HL-60 (cell line): ENCODE results near the gene LRRC8E.

ENCODE experiments used
- CTCF ChIP-seq: IDR thresholded peaks from one replicate; pipeline ENCODE4 v1.5.1; 2011; ENCODE audit warnings: low read length, control low read depth, inconsistent platforms; ENCODE audit not compliant: insufficient read depth
- GABPA ChIP-seq: IDR thresholded peaks from 2 replicates; pipeline ENCODE4 v1.6.1; 2012; ENCODE audit warnings: low read depth
- SPI1 ChIP-seq: IDR thresholded peaks from 2 replicates; pipeline ENCODE4 v1.6.1; 2012; ENCODE audit warnings: low read depth, mild to moderate bottlenecking, borderline replicate concordance

GRCh38 chr19:7912697-7913564, 24.6 kb downstream of the LRRC8E start:
- TF ChIP-seq CTCF (no peak), GABPA (no peak), SPI1 (no peak)
